HG03108 (cell line): Measurements from ENCODE around the gene CCDC27.

ENCODE experiments used
- ATAC-seq: cut with Tn5 transposase; IDR thresholded peaks from one replicate; pipeline ENCODE4 v1.9.1; 2021; ENCODE audit warnings: moderate library complexity; ENCODE audit not compliant: unreplicated experiment

The CCDC27 gene

GRCh38 chr1:3752400-3752945 lies at the start of gene CCDC27:
Gene CCDC27, plus strand, starts transcription at chr1:3752450. Its CDS starts 32 bp downstream, at chr1:3752482.
- ATAC-seq: no peak

GRCh38 chr1:3702528-3702927 lies 49.7 kb upstream of the CCDC27 start:
- ATAC-seq: no peak

- ATAC-seq: no peak
These were observed 49.1 kb upstream of the CCDC27 start for GRCh38 chr1:3702990-3703728.

GRCh38 chr1:3703786-3704371 lies 48.4 kb upstream of the CCDC27 start:
- no peak for ATAC-seq

GRCh38 chr1:3705341-3705950 lies 46.8 kb upstream of the CCDC27 start:
- no peak for ATAC-seq

- no peak for ATAC-seq
These were observed 45.5 kb upstream of the CCDC27 start for GRCh38 chr1:3706651-3707297.

- ATAC-seq: no peak
These were observed 44.8 kb upstream of the CCDC27 start for GRCh38 chr1:3707298-3707938.

GRCh38 chr1:3707939-3708328 lies 44.3 kb upstream of the CCDC27 start:
- ATAC-seq: no peak

GRCh38 chr1:3708791-3709190 lies 43.5 kb upstream of the CCDC27 start:
- ATAC-seq: no peak

GRCh38 chr1:3710251-3710650 lies 42.0 kb upstream of the CCDC27 start:
- no peak for ATAC-seq

- ATAC-seq: no peak
These were observed 40.9 kb upstream of the CCDC27 start for GRCh38 chr1:3711381-3711779.

- ATAC-seq: no peak
These were observed 40.3 kb upstream of the CCDC27 start for GRCh38 chr1:3711780-3712451.

GRCh38 chr1:3712573-3713535 lies 39.4 kb upstream of the CCDC27 start:
- no peak for ATAC-seq

GRCh38 chr1:3713840-3714239 lies 38.4 kb upstream of the CCDC27 start:
- no peak for ATAC-seq

GRCh38 chr1:3714284-3714741 lies 37.9 kb upstream of the CCDC27 start:
- no peak for ATAC-seq

GRCh38 chr1:3714814-3715213 lies 37.4 kb upstream of the CCDC27 start:
- ATAC-seq: no peak

- ATAC-seq: no peak
These were observed 35.9 kb upstream of the CCDC27 start for GRCh38 chr1:3716351-3716750.

- no peak for ATAC-seq
These were observed 35.1 kb upstream of the CCDC27 start for GRCh38 chr1:3717041-3717714.
